Caco-2 (cell line): ENCODE results near the gene TLR8. TPM values are rescaled to one million over a fixed set of nuclear protein-coding genes. Genes with fewer than 3 reads are reported as not detected.

ENCODE experiments used
- BruUV-seq: library from RNA; stranded (reverse); fragments of 400-500 nt; replicated peaks from 2 replicates; lab custom pipeline; 2021; lab: Mats Ljungman, UMichigan
- CTCF ChIA-PET: fragments of 300-600 bp; sonication (Branson Sonifier 250); formaldehyde crosslinking; loops from one replicate; lab custom pipeline; 2022; ENCODE audit warnings: antibody characterized with exemption; lab: Charles Lee
- POLR2A ChIA-PET: fragments of 300-600 bp; sonication (Branson Sonifier 250); formaldehyde crosslinking; loops from one replicate; lab custom pipeline; 2022; ENCODE audit warnings: antibody characterized with exemption; lab: Charles Lee
- DNase-seq, 2 experiments: peaks; one replicate each; pipeline versions ENCODE4 v3.0.0 to v3.0.0-alpha.2; 2020 to 2022
- H3K27me3 ChIP-seq: replicated peaks from 2 replicates; pipeline ENCODE4 v1.6.0; 2011; ENCODE audit warnings: low read length; ENCODE audit not compliant: control insufficient read depth, insufficient read depth
- H3K36me3 ChIP-seq: 2 replicates; pipeline ENCODE4 v1.5.1; 2011; ENCODE audit warnings: low read length; ENCODE audit not compliant: control insufficient read depth, insufficient read depth
- H3K4me1 ChIP-seq: fragments of 250-450 bp; sonication (Bioruptor Pico); 2 replicates; pipeline ENCODE4 v1.5.1; 2020; ENCODE audit warnings: mild to moderate bottlenecking
- H3K4me3 ChIP-seq: 2 replicates; pipeline ENCODE4 v1.5.1; 2011; ENCODE audit warnings: low read depth, mild to moderate bottlenecking, control low read depth, low read length
- H3K9me3 ChIP-seq: fragments of 250-450 bp; sonication (Bioruptor Pico); 2 replicates; pipeline ENCODE4 v1.5.1; 2020; ENCODE audit warnings: mild to moderate bottlenecking, moderate library complexity
- H3K27ac Mint-ChIP-seq: one replicate; pipeline ENCODE4 v1.8.0; 2022; ENCODE audit warnings: mixed read lengths; ENCODE audit not compliant: unreplicated experiment
- H3K27me3 Mint-ChIP-seq: one replicate; pipeline ENCODE4 v1.8.0; 2022; ENCODE audit warnings: mixed read lengths; ENCODE audit not compliant: insufficient read depth, unreplicated experiment
- H3K36me3 Mint-ChIP-seq: one replicate; pipeline ENCODE4 v1.8.0; 2022; ENCODE audit warnings: mild to moderate bottlenecking, mixed read lengths; ENCODE audit not compliant: insufficient read depth, unreplicated experiment
- H3K4me1 Mint-ChIP-seq: one replicate; pipeline ENCODE4 v1.8.0; 2022; ENCODE audit warnings: low read depth, mixed read lengths; ENCODE audit not compliant: unreplicated experiment
- H3K4me3 Mint-ChIP-seq: one replicate; pipeline ENCODE4 v1.8.0; 2022; ENCODE audit warnings: mild to moderate bottlenecking, moderate library complexity, mixed read lengths; ENCODE audit not compliant: unreplicated experiment
- H3K9me3 Mint-ChIP-seq: one replicate; pipeline ENCODE4 v1.8.0; 2022; ENCODE audit warnings: mixed read lengths; ENCODE audit not compliant: unreplicated experiment
- intact Hi-C: fragments of 100-400 bp; cut with micrococcal nuclease; formaldehyde crosslinking; loops from one replicate; pipeline ENCODE4 v1.10.0; 2022; ENCODE audit not compliant: unreplicated experiment
- total RNA-seq: library from RNA; stranded (reverse); gene quantifications from 2 replicates; pipeline ENCODE4 v1.2.3, GENCODE V29; 2022
- TF ChIP-seq, protein P1 (sequence below), 2 experiments: fragments of 200-600 bp in 1 of 2; IDR thresholded peaks; 1 replicate in 1 of 2; 2 replicates in 1 of 2; pipeline versions ENCODE4 v1.5.1 to v1.8.0; 2011 to 2022; ENCODE audit warnings: antibody characterized with exemption in 1 of 2, control low read depth in 1 of 2, inconsistent platforms in 1 of 2, low read depth in 1 of 2, low read length in 1 of 2, mild to moderate bottlenecking in 1 of 2, moderate library complexity in 1 of 2; ENCODE audit not compliant: insufficient read depth in 1 of 2, severe bottlenecking in 1 of 2, unreplicated experiment in 1 of 2

TLR8 gene
- total RNA-seq, 1 experiment from 2014 or later = not detected

- TF ChIP-seq, protein P1, sequence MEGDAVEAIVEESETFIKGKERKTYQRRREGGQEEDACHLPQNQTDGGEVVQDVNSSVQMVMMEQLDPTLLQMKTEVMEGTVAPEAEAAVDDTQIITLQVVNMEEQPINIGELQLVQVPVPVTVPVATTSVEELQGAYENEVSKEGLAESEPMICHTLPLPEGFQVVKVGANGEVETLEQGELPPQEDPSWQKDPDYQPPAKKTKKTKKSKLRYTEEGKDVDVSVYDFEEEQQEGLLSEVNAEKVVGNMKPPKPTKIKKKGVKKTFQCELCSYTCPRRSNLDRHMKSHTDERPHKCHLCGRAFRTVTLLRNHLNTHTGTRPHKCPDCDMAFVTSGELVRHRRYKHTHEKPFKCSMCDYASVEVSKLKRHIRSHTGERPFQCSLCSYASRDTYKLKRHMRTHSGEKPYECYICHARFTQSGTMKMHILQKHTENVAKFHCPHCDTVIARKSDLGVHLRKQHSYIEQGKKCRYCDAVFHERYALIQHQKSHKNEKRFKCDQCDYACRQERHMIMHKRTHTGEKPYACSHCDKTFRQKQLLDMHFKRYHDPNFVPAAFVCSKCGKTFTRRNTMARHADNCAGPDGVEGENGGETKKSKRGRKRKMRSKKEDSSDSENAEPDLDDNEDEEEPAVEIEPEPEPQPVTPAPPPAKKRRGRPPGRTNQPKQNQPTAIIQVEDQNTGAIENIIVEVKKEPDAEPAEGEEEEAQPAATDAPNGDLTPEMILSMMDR (IDR thresholded peaks at IDR 0.05; ENCODE audit: insufficient read depth in 1 of 2, low read depth in 1 of 2, low read length in 1 of 2, severe bottlenecking in 1 of 2, unreplicated experiment in 1 of 2) = no peak
- H3K27ac Mint-ChIP-seq = no peak overlapping the region
- Histone ChIP-seq H3K4me1 (no peaks in the 10 kb centered on the region), H3K27me3 (no peaks in the 10 kb centered on the region), H3K4me3 (no peak overlapping the region), H3K9me3 (no peaks in the 10 kb centered on the region), H3K36me3 (no peaks in the 10 kb centered on the region)
- H3K9me3 Mint-ChIP-seq = no peaks in the 10 kb centered on the region
- intact Hi-C loops = no loop called here
- no peaks in the 10 kb centered on the region for H3K4me1 Mint-ChIP-seq
- no peaks in the 10 kb centered on the region for H3K27me3 Mint-ChIP-seq
- no TSS peak for BruUV-seq
- no peak for DNase-seq
- CTCF ChIA-PET = no interaction called here
- no peak overlapping the region for H3K4me3 Mint-ChIP-seq
- no peaks in the 10 kb centered on the region for H3K36me3 Mint-ChIP-seq
- POLR2A ChIA-PET = no interaction called here
Measured at GRCh38 chrX:12890467-12890866, 16.0 kb upstream of the TLR8 start.

- TF ChIP-seq, protein P1 (IDR thresholded peaks at IDR 0.05; ENCODE audit: insufficient read depth in 1 of 2, low read depth in 1 of 2, low read length in 1 of 2, severe bottlenecking in 1 of 2, unreplicated experiment in 1 of 2) = no peak
- DNase-seq = no peak
- no peaks in the 10 kb centered on the region for H3K36me3 ChIP-seq
- POLR2A ChIA-PET = no interaction called here
- H3K4me1 ChIP-seq = no peaks in the 10 kb centered on the region
- intact Hi-C loops = no loop called here
- no peak overlapping the region for H3K4me3 ChIP-seq
- no peaks in the 10 kb centered on the region for H3K9me3 ChIP-seq
- Mint-ChIP-seq H3K36me3 (no peaks in the 10 kb centered on the region), H3K4me1 (no peaks in the 10 kb centered on the region), H3K9me3 (no peaks in the 10 kb centered on the region), H3K4me3 (no peak overlapping the region), H3K27ac (no peak overlapping the region), H3K27me3 (no peaks in the 10 kb centered on the region)
- no TSS peak for BruUV-seq
- CTCF ChIA-PET = no interaction called here
- H3K27me3 ChIP-seq = no peaks in the 10 kb centered on the region
Measured at GRCh38 chrX:12891171-12891570, 15.2 kb upstream of the TLR8 start.

- H3K4me1 ChIP-seq = no peaks in the 10 kb centered on the region
- BruUV-seq = no TSS peak
- Mint-ChIP-seq H3K4me3 (no peak overlapping the region), H3K4me1 (no peaks in the 10 kb centered on the region), H3K9me3 (no peaks in the 10 kb centered on the region), H3K36me3 (no peaks in the 10 kb centered on the region), H3K27me3 (no peaks in the 10 kb centered on the region), H3K27ac (no peak overlapping the region)
- CTCF ChIA-PET = interaction anchor here (0.6 kb wide), 1 partner anchor 40 kb away, joined by 3 read pairs; no protein-coding TSS in a partner anchor
- TF ChIP-seq, protein P1 (IDR thresholded peaks at IDR 0.05; ENCODE audit: insufficient read depth in 1 of 2, low read depth in 1 of 2, low read length in 1 of 2, severe bottlenecking in 1 of 2, unreplicated experiment in 1 of 2) = no peak
- POLR2A ChIA-PET = no interaction called here
- intact Hi-C loops = no loop called here
- no peak for DNase-seq
- H3K4me3 ChIP-seq = no peak overlapping the region
- no peaks in the 10 kb centered on the region for H3K36me3 ChIP-seq
- no peaks in the 10 kb centered on the region for H3K27me3 ChIP-seq
- H3K9me3 ChIP-seq = no peaks in the 10 kb centered on the region
Measured at GRCh38 chrX:12891915-12892506, 14.4 kb upstream of the TLR8 start.
